Cardiac muscle cell (in vitro differentiated cells and primary cell): ENCODE data around the gene RTP3. TPM values are rescaled to one million over a fixed set of nuclear protein-coding genes. Genes with fewer than 3 reads are reported as not detected.

ENCODE experiments used
- DNase-seq, 2 donors: peaks; one replicate each; pipeline versions ENCODE4 v3.0.0 to v3.0.0-alpha.2; 2010 to 2017; ENCODE audit warnings: low read depth in 1 of 2, low spot score in 1 of 2
- H3K27ac ChIP-seq: fragments of 200-600 bp; sonication (generic); 2 replicates; pipeline ENCODE4 v1.5.1; 2016
- H3K27me3 ChIP-seq: fragments of 200-600 bp; sonication (generic); 2 replicates; pipeline ENCODE4 v1.6.0; 2016; ENCODE audit warnings: control low read depth
- H3K36me3 ChIP-seq: fragments of 200-600 bp; sonication (generic); 2 replicates; pipeline ENCODE4 v1.5.1; 2016; ENCODE audit warnings: control low read depth
- H3K4me1 ChIP-seq: fragments of 200-600 bp; sonication (generic); 2 replicates; pipeline ENCODE4 v1.8.1; 2017; ENCODE audit warnings: low read depth, mild to moderate bottlenecking, mixed run types
- H3K4me3 ChIP-seq: fragments of 200-600 bp; sonication (generic); 2 replicates; pipeline ENCODE4 v1.5.1; 2016; ENCODE audit warnings: mild to moderate bottlenecking
- H3K9me3 ChIP-seq: fragments of 200-600 bp; sonication (generic); 2 replicates; pipeline ENCODE4 v1.5.1; 2017; ENCODE audit warnings: low read depth, mild to moderate bottlenecking, control low read depth
- CTCF ChIP-seq: IDR thresholded peaks from 2 replicates; pipeline ENCODE4 v1.5.1; 2012; ENCODE audit warnings: low read depth, mild to moderate bottlenecking, low read length
- polyA plus RNA-seq: library from polyadenylated mRNA; unstranded; fragments of >200 nt; fragmentation: Nextera tagmentation; extraction: Ambion mirVana; gene quantifications from 2 replicates; pipeline ENCODE4 v1.2.1, GENCODE V29; 2016
- total RNA-seq: library from RNA; depleted of rRNA; stranded (reverse); fragments of >200 nt; gene quantifications from 2 replicates; pipeline ENCODE4 v1.2.3, GENCODE V29; 2016

The RTP3 gene
- total and polyA plus RNA-seq, 2 experiments from 2014 or later, result not detected

GRCh38 chr3:46523556-46523955 is 25.8 kb downstream of the RTP3 start:
- Histone ChIP-seq H3K36me3 (no peaks in the 10 kb centered on the region), H3K27me3 (no peaks in the 10 kb centered on the region), H3K27ac (no peak overlapping the region), H3K9me3 (no peaks in the 10 kb centered on the region), H3K4me1 (no peaks in the 10 kb centered on the region), H3K4me3 (no peak overlapping the region)
- no peak for TF ChIP-seq CTCF
- no peak for DNase-seq

GRCh38 chr3:46524008-46524407 is 26.2 kb downstream of the RTP3 start:
- no peaks in the 10 kb centered on the region for H3K9me3 ChIP-seq
- no peaks in the 10 kb centered on the region for H3K27me3 ChIP-seq
- H3K36me3 ChIP-seq, result no peaks in the 10 kb centered on the region
- H3K4me3 ChIP-seq, result no peak overlapping the region
- no peak for DNase-seq
- H3K27ac ChIP-seq, result no peak overlapping the region
- no peak for TF ChIP-seq CTCF
- H3K4me1 ChIP-seq, result no peaks in the 10 kb centered on the region

- Histone ChIP-seq H3K27me3 (no peaks in the 10 kb centered on the region), H3K4me1 (no peaks in the 10 kb centered on the region), H3K4me3 (no peak overlapping the region), H3K36me3 (no peaks in the 10 kb centered on the region), H3K9me3 (no peaks in the 10 kb centered on the region), H3K27ac (no peak overlapping the region)
- TF ChIP-seq CTCF, result no peak
- DNase-seq, result no peak
Observed at GRCh38 chr3:46524832-46525231, 27.1 kb downstream of the RTP3 start.

GRCh38 chr3:46527239-46527638 is 29.5 kb downstream of the RTP3 start:
- no peak overlapping the region for H3K4me3 ChIP-seq
- H3K27me3 ChIP-seq, result no peaks in the 10 kb centered on the region
- no peaks in the 10 kb centered on the region for H3K4me1 ChIP-seq
- H3K27ac ChIP-seq, result no peak overlapping the region
- H3K9me3 ChIP-seq, result no peaks in the 10 kb centered on the region
- DNase-seq, result no peak
- TF ChIP-seq CTCF, result no peak
- no peaks in the 10 kb centered on the region for H3K36me3 ChIP-seq

- H3K27ac ChIP-seq, result no peak overlapping the region
- no peak for DNase-seq
- H3K27me3 ChIP-seq, result no peaks in the 10 kb centered on the region
- no peaks in the 10 kb centered on the region for H3K36me3 ChIP-seq
- H3K4me3 ChIP-seq, result no peak overlapping the region
- no peak for TF ChIP-seq CTCF
- no peaks in the 10 kb centered on the region for H3K9me3 ChIP-seq
- no peaks in the 10 kb centered on the region for H3K4me1 ChIP-seq
Observed at GRCh38 chr3:46533091-46533490, 35.3 kb downstream of the RTP3 start.

GRCh38 chr3:46535746-46536145 is 38.0 kb downstream of the RTP3 start:
- no peaks in the 10 kb centered on the region for H3K9me3 ChIP-seq
- peaks cover 16% of the 10 kb centered on the region for H3K4me1 ChIP-seq
- no peak for TF ChIP-seq CTCF
- no peak overlapping the region for H3K27ac ChIP-seq
- DNase-seq, result no peak
- no peaks in the 10 kb centered on the region for H3K36me3 ChIP-seq
- no peak overlapping the region for H3K4me3 ChIP-seq
- no peaks in the 10 kb centered on the region for H3K27me3 ChIP-seq
